CD4-positive, alpha-beta T cell treated with Interleukin-17A for 4 hours (primary cell): ENCODE results near the gene CNPPD1.
"Not testable (repeated sequence)": the region's sequence is repeated elsewhere in the genome, so short reads cannot be mapped to it uniquely, and the experiment has no call there.

Experiments used
- DNase-seq: peaks from one replicate; pipeline ENCODE4 v3.0.0-alpha.2; 2020; ENCODE audit warnings: mixed read lengths

CNPPD1 gene

DNA sequence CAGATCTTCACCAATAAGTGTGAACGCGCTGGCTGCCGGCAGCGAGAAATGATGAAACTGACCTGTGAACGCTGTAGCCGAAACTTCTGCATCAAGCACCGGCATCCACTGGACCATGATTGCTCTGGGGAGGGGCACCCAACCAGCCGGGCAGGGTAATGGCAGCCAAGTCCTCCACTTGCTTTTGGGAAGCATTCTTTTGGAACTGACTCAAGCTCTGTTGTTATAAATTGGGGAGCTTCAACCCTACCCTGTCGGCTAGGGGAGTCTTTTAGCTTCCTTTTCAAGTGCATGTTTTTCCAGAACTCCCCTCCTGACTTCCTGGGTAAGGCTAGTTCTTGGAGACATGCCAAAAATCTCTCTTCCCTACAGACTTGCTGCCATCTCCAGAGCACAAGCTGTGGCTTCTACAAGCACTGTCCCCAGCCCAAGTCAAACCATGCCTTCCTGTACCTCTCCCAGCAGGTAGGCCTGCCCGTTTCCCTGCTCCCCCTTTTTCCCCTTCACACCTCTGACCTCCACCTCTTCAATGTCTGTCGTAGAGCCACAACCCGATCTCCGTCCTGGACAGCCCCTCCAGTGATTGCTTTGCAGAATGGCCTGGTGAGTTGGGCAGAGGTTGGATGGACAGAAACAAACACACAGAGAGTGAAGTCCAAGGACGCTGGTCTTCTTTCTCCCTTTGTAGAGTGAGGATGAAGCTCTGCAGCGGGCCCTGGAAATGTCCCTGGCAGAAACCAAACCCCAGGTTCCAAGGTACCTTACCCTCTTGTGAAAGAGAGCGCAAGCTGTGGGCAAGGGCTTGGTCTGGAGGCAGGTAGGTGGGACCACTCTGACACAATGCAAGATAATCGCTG, 31.4 kb upstream of the CNPPD1 start:
- no peak for DNase-seq

- no peak for DNase-seq
Measured at GRCh38 chr2:219207134-219207883, 30.6 kb upstream of the CNPPD1 start.

DNA sequence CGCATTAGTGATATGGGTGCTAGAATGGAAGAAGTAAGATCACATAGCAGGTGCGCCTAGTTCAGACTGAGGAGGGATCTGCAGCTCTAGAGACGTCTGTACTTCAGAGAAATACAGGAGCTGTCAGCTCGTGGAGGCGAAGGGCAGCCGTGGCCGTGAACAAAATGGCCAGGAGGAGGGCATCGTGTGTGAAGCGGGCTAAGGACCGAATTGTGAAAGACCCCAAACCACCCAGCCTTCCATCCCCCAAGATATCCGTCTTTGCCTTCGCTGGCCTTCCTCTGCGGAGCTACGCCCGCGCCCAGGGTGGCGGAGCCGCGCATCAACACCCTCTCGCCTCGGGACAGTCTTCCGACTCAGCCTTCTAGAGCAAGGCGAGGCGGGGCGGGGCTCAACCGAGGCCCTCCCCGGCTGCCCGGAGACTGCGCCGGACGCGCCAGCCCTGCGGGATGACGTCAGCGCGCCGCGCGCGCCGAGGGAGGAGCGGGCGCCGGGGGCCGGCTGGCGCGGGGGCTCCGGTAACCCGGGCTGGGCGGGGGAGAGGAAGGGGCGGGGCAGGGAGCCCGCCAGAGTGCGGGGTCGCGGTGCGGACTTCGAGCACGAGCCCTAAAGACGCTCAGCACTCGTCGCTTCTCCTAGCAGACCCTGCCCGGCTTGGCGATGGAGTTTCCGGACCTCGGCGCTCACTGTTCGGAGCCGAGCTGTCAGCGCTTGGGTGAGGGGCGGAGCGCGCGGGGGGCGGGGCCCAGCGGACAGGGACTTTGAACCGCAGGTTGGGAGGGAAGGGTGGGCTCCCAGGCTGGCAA, 29.8 kb upstream of the CNPPD1 start, which contains the start of gene ZFAND2B:
Gene ZFAND2B (plus strand): TSS at position 455 of the 806 bp plus-strand sequence. CDS start 206 bp downstream, at position 661.
- DNase-seq: peak; percentile 97

DNA sequence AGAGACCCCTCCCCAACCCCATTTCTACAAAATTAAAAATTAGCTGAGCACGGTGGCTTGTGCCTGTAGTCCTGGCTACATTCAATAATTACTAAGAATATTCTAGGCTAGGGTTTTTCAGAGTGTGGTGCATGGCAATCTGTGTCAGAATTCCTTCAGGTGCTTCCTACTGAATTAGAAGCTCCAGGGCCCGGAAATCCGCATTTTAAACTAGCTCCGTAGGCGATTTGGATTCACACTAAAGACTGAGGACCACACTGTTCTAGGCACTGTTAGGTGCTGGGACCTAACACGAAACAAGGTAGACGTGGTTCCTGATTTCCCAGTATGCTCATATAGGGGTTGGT, 29.2 kb upstream of the CNPPD1 start:
- no peak for DNase-seq

DNA sequence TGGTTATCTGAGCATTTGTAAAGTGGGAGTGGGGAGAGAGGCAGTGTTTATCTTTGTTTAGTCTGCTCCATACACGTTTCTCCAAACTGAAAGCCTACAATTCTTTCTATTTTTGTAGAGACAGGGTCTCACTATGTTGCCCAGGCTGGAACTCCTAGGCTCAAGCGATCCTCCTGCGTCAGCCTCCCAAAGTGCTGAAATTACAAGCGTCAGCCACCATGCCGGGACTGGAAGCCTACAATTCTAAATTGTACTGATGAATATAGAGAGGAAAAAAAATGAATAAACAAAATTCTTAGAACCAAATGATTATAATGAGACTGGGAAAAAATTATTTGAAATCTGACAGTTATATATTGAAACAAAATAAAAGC, 28.4 kb upstream of the CNPPD1 start:
- no peak for DNase-seq

- no peak for DNase-seq
Measured at GRCh38 chr2:219204425-219205164, 27.9 kb upstream of the CNPPD1 start.

DNA sequence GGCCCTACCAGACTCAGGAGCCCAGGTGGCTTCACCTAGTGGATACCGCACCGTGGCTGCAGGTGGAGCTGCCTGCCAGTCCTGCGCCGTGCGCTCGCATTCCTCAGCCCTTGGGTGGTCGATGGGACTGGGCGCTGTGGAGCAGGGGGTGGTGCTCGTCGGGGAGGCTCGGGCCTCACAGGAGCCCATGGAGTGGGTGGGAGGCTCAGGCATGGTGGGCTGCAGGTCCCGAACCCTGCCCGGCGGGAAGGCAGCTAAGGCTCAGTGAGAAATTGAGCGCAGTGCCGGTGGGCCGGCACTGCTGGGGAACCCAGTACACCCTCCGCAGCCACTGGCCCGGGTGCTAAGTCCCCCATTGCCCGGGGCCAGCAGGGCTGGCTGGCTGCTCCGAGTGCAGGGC, 24.6 kb upstream of the CNPPD1 start:
- DNase-seq: not testable (repeated sequence)

- not testable (repeated sequence) for DNase-seq
Measured at GRCh38 chr2:219200502-219201326, 24.0 kb upstream of the CNPPD1 start.

DNA sequence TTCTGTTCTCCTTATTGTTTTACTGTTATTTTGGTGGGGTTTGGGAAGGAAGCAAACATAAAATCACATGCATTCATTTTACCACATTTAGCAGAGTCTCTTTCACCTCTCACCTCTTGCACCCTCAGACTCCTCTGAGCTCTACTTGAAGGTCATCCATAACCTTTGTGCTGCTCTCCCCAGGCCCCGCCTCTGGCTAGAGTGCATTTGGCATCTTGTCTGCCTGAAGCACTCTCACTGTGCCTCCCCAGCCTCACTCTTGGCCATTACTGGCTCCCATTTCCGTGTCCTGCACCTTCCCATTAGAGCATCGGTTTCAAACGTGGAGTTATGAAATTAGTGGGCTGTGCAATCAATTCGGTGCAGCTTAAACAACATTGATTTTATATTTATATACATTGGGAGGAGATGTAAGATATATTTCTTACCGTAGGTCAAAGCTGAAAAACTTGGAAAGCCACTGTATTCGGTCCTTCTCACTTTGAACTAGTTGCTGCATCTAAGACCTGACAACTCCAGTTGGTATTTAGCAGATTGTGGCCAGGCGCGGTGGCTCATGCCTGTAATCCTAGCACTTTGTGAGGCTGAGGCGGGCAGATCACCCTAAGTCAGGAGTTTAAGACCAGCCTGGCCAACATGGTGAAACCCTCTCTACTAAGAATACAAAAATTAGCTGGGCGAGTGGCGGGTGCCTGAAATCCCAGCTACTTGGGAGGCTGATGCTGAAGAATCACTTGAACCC, 22.9 kb upstream of the CNPPD1 start:
- DNase-seq: no peak

DNA sequence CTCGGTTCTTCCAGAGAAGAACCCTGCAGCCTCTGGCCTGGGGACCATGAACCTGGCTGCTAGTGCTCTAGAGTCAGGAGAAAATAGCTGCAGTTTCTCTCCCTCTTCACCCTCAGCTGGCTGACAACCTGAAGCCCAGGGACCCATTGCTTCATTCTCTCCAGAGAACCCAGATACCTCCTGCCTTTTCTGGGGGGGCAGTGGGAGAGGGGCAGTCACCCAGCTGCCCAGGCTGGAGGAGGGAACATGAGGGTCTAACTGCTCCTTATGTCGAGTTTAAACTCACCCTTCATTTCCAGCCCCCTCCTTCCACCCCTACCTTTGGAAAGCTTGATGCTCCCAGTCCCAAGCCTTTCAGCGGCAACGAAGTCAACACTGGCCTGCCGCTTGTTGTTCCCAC, 22.2 kb upstream of the CNPPD1 start:
- DNase-seq: no peak

DNA sequence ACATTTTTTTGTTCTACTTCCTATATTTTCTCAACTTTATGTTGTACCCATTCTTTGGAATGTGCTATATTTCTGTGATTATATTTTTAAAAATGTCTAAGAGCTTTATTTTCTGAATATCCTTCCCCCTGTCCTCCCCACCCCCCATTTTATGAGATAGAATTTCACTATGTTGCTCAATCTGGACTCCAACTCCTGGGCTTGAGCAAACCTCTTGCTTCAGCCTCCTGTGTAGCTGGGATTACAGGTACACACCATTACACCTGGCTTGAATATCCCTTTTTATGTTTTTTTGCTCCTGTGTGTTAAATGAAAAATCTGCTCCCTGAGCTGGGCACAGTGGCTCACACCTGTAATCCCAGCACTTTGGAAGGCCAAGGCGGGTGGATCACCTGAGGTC, 20.7 kb upstream of the CNPPD1 start:
- DNase-seq: no peak

DNA sequence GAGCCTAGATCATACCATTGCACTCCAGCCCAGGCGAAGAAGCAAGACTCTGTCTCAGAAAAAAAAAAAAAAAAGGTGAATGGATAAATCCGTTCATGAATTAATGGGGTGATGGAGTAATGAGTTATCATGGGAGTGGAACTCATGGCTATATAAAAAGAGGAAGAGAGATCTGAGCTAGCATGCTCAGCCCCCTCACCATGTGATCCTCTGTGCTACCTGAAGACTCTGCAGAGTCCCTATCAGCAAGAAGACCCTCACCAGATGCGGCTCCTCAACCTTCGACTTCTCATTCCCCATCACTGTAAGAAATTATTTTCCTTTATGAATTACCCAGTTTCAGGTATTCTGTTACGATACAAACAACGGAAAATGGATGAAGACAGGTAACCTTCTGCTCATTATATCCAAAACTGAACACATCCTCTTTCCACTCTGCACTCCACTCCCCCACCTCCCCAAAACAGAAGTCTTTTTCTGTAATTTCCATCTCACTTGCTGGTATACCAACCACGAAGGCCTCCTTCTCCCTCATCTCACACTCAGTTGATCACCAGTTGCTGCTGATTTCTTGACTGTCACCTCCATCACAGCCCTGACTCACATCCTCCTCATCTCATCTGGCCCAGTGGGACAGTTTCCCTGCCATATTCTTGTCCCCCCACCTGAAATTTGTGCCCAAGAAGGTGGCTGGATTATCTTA, 10.2 kb upstream of the CNPPD1 start:
- DNase-seq: no peak

GRCh38 chr2:219184121-219184520, 7.4 kb upstream of the CNPPD1 start:
- DNase-seq: no peak

- DNase-seq: no peak
Measured at GRCh38 chr2:219183151-219183772, 6.5 kb upstream of the CNPPD1 start.

GRCh38 chr2:219182331-219183150, 5.8 kb upstream of the CNPPD1 start:
- peak; percentile 15 for DNase-seq

DNA sequence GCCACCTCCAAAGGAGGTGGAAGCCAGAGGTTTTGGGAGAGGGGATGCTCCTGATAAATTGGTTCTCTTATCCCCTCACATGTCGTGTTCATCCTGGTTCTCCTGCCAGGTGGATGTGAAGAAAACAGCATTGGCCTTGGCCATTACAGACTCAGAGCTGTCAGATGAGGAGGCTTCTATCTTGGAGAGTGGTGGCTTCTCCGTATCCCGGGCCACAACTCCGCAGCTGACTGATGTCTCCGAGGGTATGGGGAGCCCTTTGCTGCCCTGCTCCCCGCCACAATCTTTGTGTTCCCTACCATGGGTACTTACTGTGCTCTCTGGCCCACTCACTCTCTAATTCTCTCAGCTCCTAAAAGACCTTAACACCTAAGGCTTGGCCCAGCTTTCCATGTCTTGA, 4.8 kb upstream of the CNPPD1 start:
- no peak for DNase-seq

DNA sequence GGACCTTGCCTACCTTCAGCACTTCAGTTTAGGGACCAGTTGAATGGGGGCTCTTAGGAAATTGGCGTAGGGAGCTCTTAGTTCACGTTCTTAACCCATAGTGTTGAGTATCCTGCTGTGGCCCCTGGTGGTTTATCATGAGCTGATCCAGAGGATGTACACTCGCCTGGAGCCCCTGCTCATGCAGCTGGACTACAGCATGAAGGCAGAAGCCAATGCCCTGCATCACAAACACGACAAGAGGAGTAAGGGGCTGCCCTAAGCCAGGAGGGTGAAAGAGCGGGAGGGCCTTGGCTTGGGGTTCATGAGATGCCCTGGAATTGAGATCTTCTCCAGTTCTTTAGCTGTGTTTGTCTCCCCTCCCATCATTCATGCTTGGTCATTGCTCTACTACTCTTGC, 4.2 kb upstream of the CNPPD1 start:
- no peak for DNase-seq

GRCh38 chr2:219179601-219180465, 3.1 kb upstream of the CNPPD1 start:
- DNase-seq: no peak
